ENCODE data around the gene LRRC28. TPM values are rescaled to one million over a fixed set of nuclear protein-coding genes. Genes with fewer than 3 reads are reported as not detected.

LRRC28 gene
- total RNA-seq, 2 experiments from 2014 or later: 12.5 to 14.4 TPM

- no peaks in the 10 kb centered on the region for H3K9me3 ChIP-seq (ENCODE audit: control insufficient read depth in 1 of 2, insufficient read depth in 1 of 2, low read length in 2 of 2)
- Mint-ChIP-seq H3K4me3 (no peak overlapping the region), H3K4me1 (ENCODE audit: low read depth) (no peaks in the 10 kb centered on the region), H3K9me3 (no peaks in the 10 kb centered on the region), H3K27ac (no peak overlapping the region), H3K36me3 (ENCODE audit: low read depth) (no peaks in the 10 kb centered on the region), H3K27me3 (no peaks in the 10 kb centered on the region)
- no peak overlapping the region for H3K27ac ChIP-seq (ENCODE audit: low read depth in 1 of 2, low read length in 2 of 2)
- H3K27me3 ChIP-seq (ENCODE audit: control insufficient read depth in 1 of 2, insufficient read depth in 2 of 2, low read length in 2 of 2): no peaks in the 10 kb centered on the region
- H3K4me3 ChIP-seq (ENCODE audit: low read length): no peak overlapping the region
- TF ChIP-seq CTCF (IDR thresholded peaks at IDR 0.05): no peak
- no peak for DNase-seq
- no peaks in the 10 kb centered on the region for H3K4me1 ChIP-seq (ENCODE audit: insufficient read depth, low read length)
- H3K36me3 ChIP-seq (ENCODE audit: insufficient read depth, low read length): no peaks in the 10 kb centered on the region
- ChIA-PET CTCF (interaction anchor here (1.5 kb wide), 1 partner anchor 358 kb away, joined by 6 read pairs; no protein-coding TSS in a partner anchor), POLR2A (no interaction called here)
- intact Hi-C loops (cut with DNase I, micrococcal nuclease): loop anchor here (2.0 to 10.0 kb wide), 2 partner anchors 71 to 409 kb away; no protein-coding TSS in a partner anchor
- ATAC-seq (ENCODE audit: poor library complexity): no peak
Measured at GRCh38 chr15:99345832-99346462, 94.7 kb downstream of the LRRC28 start.

DNA sequence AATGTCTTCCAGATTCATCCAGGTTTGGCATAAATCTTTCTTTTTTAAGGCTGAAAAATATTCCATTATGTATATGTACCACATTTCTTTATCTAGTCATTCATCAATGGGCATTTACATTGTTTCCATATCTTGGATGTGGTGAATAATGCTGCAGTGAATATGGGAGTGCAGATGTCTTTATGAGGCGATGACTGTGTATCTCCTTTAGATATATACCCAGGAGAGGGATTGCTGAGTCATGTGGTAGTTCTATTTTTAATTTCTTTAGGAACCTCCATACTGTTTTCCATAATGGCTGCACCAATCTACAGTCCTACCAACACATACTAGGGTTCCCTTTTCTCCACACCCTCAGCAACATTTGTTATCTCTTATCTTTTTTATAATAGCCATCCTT, 96.3 kb downstream of the LRRC28 start:
- intact Hi-C loops (cut with DNase I, micrococcal nuclease): loop anchor here in 1 of 2 experiments (10.0 kb wide), 1 partner anchor 73 kb away; no protein-coding TSS in a partner anchor
- no peak for DNase-seq
- Histone ChIP-seq H3K27ac (ENCODE audit: low read depth in 1 of 2, low read length in 2 of 2) (no peak overlapping the region), H3K27me3 (ENCODE audit: control insufficient read depth in 1 of 2, insufficient read depth in 2 of 2, low read length in 2 of 2) (no peaks in the 10 kb centered on the region), H3K9me3 (ENCODE audit: control insufficient read depth in 1 of 2, insufficient read depth in 1 of 2, low read length in 2 of 2) (no peaks in the 10 kb centered on the region), H3K4me3 (ENCODE audit: low read length) (no peak overlapping the region), H3K36me3 (ENCODE audit: insufficient read depth, low read length) (no peaks in the 10 kb centered on the region), H3K4me1 (ENCODE audit: insufficient read depth, low read length) (no peaks in the 10 kb centered on the region)
- no peak for ATAC-seq (ENCODE audit: poor library complexity)
- CTCF ChIA-PET: interaction anchor here (0.7 to 1.5 kb wide), 2 partner anchors 357 kb away, joined by 3 to 6 read pairs; no protein-coding TSS in a partner anchor
- Mint-ChIP-seq H3K4me3 (no peak overlapping the region), H3K27ac (no peak overlapping the region), H3K27me3 (no peaks in the 10 kb centered on the region), H3K9me3 (no peaks in the 10 kb centered on the region), H3K4me1 (ENCODE audit: low read depth) (no peaks in the 10 kb centered on the region), H3K36me3 (ENCODE audit: low read depth) (no peaks in the 10 kb centered on the region)
- POLR2A ChIA-PET: no interaction called here
- no peak for TF ChIP-seq CTCF (IDR thresholded peaks at IDR 0.05)

GRCh38 chr15:99348412-99348811, 97.1 kb downstream of the LRRC28 start:
- H3K9me3 ChIP-seq (ENCODE audit: control insufficient read depth in 1 of 2, insufficient read depth in 1 of 2, low read length in 2 of 2): no peaks in the 10 kb centered on the region
- TF ChIP-seq CTCF (IDR thresholded peaks at IDR 0.05): no peak
- intact Hi-C loops (cut with DNase I, micrococcal nuclease): loop anchor here in 1 of 2 experiments (10.0 kb wide), 1 partner anchor 74 kb away; no protein-coding TSS in a partner anchor
- no peaks in the 10 kb centered on the region for H3K9me3 Mint-ChIP-seq
- no peak for DNase-seq
- H3K27ac ChIP-seq (ENCODE audit: low read depth in 1 of 2, low read length in 2 of 2): no peak overlapping the region
- peaks cover 6% of the 10 kb centered on the region for H3K36me3 Mint-ChIP-seq (ENCODE audit: low read depth)
- no peak overlapping the region for H3K27ac Mint-ChIP-seq
- H3K4me1 Mint-ChIP-seq (ENCODE audit: low read depth): no peaks in the 10 kb centered on the region
- no peak for ATAC-seq (ENCODE audit: poor library complexity)
- POLR2A ChIA-PET: interaction anchor here (0.6 to 1.4 kb wide), 2 partner anchors 9 to 217 kb away, joined by 3 to 4 read pairs; no protein-coding TSS in a partner anchor
- CTCF ChIA-PET: interaction anchor here (0.7 to 1.4 kb wide), 2 partner anchors 12 to 356 kb away, joined by 3 read pairs; no protein-coding TSS in a partner anchor
- no peaks in the 10 kb centered on the region for H3K36me3 ChIP-seq (ENCODE audit: insufficient read depth, low read length)
- no peak overlapping the region for H3K4me3 Mint-ChIP-seq
- H3K27me3 ChIP-seq (ENCODE audit: control insufficient read depth in 1 of 2, insufficient read depth in 2 of 2, low read length in 2 of 2): no peaks in the 10 kb centered on the region
- H3K4me3 ChIP-seq (ENCODE audit: low read length): no peak overlapping the region
- H3K4me1 ChIP-seq (ENCODE audit: insufficient read depth, low read length): no peaks in the 10 kb centered on the region
- no peaks in the 10 kb centered on the region for H3K27me3 Mint-ChIP-seq
